ENCODE data around the gene COL27A1.

COL27A1 gene

DNA sequence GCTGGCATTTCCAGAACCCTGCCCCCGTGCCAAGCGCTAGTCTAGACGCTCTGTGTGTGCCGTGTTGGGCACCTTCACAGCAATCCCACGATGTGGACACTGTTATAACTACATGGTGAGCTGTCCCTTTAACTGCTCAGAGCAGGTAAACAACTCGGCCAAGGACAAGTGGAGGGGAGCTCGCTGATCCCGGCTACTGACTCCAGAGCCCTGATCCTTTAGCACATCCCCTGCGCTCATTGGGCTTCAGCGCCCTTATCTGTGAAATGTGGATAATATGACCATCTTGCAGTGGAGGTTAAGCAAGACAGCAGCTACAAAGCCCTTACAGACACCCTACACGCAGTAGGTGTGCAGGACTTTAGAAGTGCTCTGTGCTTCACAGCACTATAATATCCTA lies 190.8 kb downstream of the COL27A1 start:
- DNase-seq = no peak

DNA sequence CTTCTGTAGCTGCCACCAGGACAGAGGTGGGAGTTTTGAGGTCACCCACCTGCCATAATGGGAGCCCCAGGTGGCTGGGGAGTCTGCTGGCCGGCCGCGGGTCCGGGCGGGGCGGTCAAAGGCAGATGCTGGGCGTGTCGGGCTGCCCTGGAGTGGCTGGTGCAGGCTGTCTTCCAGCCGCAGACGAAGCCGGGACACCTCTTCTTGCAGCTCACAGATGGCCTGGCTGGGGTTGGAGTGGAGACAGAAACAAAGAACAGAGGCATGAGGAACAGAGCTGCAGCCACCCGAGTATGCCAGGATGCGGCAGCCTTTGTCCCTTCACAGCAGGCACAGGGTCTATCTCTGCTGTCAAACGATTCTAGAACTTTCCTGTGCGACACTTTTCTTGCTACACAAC lies 192.3 kb downstream of the COL27A1 start:
- no peak for DNase-seq

GRCh38 chr9:114348261-114348905 lies 193.0 kb downstream of the COL27A1 start:
- no peak for DNase-seq

GRCh38 chr9:114348906-114349482 lies 193.7 kb downstream of the COL27A1 start:
- peak; percentile 97 to 100 (median 98) for DNase-seq

GRCh38 chr9:114349713-114350480 lies 194.6 kb downstream of the COL27A1 start:
- no peak for DNase-seq

- DNase-seq = peak; percentile 64 to 85 (median 80)
Measured at GRCh38 chr9:114350636-114351401, 195.5 kb downstream of the COL27A1 start.

DNA sequence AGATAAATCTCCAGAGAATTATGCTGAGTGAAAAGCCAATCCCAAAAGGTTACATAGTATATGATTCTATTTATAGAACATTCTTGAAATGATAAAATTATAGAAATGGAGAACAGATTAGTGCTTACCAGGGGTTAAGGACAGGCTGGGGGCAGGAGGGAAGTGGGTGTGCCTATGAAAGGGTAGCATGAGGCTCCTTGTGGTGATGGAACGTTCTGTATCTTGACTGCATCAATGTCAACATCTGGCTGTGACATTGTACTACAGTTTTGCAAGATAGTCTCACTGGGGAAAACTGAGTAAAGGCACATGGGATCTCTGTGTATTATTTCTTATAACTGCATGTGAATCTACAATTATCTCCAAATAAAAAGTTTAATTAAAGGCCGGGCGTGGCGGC lies 196.6 kb downstream of the COL27A1 start:
- peak; percentile 37 to 80 (median 58) for DNase-seq

GRCh38 chr9:114355821-114356220 lies 200.5 kb downstream of the COL27A1 start:
- DNase-seq = no peak

DNA sequence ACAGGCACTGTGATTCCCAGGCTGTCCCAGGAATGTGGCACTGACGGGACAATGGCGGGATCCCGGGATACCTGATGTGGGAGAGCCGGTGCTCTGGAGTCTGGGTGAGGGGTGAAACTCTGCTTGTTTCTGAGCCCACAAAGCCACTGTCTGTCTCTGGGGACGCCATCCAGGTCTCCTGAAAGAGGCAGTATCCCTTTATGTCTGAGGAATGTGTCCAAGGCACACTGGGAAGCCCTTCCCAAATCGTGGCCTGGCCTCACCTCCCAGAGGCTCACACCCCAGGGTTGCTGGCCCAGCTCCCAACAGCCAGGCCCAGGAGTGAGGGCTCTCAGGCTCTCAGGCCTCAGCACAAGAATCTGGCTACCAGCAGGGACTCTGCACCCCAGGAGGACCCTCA lies 201.5 kb downstream of the COL27A1 start:
- DNase-seq = no peak

GRCh38 chr9:114357360-114357759 lies 202.0 kb downstream of the COL27A1 start:
- no peak for DNase-seq

- no peak for DNase-seq
Measured at GRCh38 chr9:114357911-114358328, 202.6 kb downstream of the COL27A1 start.

DNA sequence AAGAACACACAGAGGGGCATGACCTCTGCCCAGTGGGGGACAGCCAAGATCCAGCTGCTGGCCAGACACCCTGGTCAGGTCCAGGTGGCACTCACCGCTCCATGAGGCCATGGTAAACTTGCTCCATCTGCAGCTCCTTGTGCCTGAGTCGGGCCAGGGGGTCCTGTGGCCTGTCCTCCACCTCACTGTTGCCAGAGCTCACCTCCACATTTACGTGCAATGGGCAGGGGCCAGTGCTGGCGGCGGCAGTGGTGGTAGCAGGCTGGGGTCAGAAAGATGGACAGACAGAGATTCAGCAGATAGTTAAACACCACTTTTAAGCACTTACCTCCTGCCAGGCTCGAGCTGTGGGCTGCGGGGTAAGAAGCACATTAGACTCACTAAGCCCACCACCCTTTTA lies 204.5 kb downstream of the COL27A1 start:
- DNase-seq = no peak

- no peak for DNase-seq
Measured at GRCh38 chr9:114361542-114361941, 206.2 kb downstream of the COL27A1 start.
